HG03460 (cell line): ENCODE data around the gene GULP1.
A peak's percentile ranks its signal among the peaks of the same experiment; 100 is the strongest.

Experiments used
- ATAC-seq: cut with Tn5 transposase; IDR thresholded peaks from one replicate; pipeline ENCODE4 v1.9.1; 2021; ENCODE audit not compliant: unreplicated experiment

GULP1 gene

GRCh38 chr2:188365058-188365641, 73.5 kb downstream of the GULP1 start:
- no peak for ATAC-seq

GRCh38 chr2:188367164-188367563, 75.5 kb downstream of the GULP1 start:
- no peak for ATAC-seq

DNA sequence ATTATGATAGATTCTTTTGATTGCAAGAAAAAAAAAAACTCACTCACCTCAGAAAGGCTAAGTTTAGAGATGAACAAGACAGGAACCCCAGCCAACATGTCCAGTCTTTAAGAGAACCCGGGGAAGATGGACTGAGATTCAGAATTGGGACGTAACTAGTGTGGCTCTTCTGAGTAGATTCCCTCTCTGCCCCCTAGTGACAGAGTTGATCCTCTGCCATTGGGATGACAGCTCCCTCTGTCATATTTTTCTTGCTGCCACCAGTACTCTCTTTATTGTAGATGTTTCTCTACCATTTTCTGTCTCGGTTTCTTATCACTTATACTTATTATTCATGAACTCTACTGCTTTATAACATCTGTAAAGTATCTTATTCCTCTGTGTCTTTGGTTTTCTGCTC, 77.7 kb downstream of the GULP1 start:
- peak; percentile 79 for ATAC-seq

DNA sequence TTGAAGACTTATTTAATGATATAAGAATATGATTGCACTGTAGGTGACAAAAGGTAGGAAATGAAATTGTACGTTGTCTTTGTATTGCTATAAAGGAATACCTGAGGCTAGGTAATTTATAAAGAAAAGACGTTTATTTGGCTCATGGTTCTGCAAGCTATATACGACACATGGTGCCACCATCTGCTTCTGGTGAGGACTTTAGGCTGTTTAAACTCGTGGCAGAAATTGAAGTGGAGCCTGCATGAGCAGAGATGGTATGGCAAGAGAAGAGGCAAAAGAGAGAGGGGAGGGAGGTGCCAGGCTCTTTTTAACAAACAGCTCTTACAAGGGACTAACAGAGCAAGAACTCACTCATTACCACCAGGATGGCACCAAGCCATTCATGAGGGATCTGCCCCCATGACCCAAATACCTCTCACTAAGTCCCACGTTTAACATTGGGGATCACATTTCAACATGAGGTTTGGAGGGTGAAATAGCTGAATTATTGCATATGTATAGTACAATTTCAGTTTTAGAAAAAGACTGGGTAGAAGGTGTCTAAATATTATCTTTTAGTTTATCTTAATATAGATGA, 86.8 kb downstream of the GULP1 start:
- ATAC-seq, result no peak

DNA sequence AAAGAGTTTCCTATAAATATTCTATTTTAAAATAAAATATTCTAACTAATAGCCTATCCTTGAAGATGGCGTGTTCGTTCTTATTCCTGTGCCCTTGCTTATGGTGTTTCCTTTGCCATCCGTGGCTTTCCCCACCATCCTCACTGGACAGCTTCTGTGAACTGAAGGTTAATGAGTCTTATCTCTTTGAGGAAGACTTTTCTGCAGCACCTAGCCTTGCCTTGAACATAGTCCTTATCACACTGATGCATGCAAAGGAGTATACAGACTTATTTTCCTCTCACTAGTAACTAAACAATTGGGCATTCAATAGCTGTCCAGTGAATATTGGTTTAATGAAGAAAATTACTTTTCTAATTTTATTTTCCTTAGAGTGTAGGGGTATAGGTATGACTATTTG, 88.1 kb downstream of the GULP1 start:
- no peak for ATAC-seq

- ATAC-seq, result no peak
Observed at GRCh38 chr2:188380280-188380679, 88.6 kb downstream of the GULP1 start.

- ATAC-seq, result no peak
Observed at GRCh38 chr2:188381614-188382013, 89.9 kb downstream of the GULP1 start.

GRCh38 chr2:188382107-188382506, 90.4 kb downstream of the GULP1 start:
- no peak for ATAC-seq

GRCh38 chr2:188383158-188383557, 91.5 kb downstream of the GULP1 start:
- ATAC-seq, result no peak

- ATAC-seq, result no peak
Observed at GRCh38 chr2:188385857-188386256, 94.2 kb downstream of the GULP1 start.

- ATAC-seq, result no peak
Observed at GRCh38 chr2:188388831-188389230, 97.2 kb downstream of the GULP1 start.

DNA sequence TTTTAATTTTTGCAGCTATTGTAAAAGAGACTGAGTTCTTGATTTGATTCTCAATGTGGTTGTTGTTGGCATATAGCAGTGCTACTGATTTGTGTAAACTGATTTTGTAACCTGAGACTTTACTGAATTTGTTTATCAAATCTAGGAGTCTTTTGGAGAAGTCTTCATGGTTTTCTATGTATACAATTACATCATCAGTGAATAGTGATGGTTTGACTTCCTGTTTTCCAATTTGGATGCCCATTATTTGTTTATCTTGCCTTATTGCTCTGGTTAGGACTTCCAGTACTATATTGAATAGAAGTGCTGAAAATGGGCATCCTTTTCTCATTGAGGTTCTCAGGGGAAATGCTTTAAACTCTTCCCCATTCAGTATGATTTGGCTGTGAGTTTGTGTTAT, 99.7 kb downstream of the GULP1 start:
- ATAC-seq, result no peak

GRCh38 chr2:188394931-188395472, 103.3 kb downstream of the GULP1 start:
- ATAC-seq, result no peak

- no peak for ATAC-seq
Observed at GRCh38 chr2:188395903-188396689, 104.4 kb downstream of the GULP1 start.

GRCh38 chr2:188399159-188399558, 107.5 kb downstream of the GULP1 start:
- no peak for ATAC-seq

- ATAC-seq, result no peak
Observed at GRCh38 chr2:188403676-188404075, 112.0 kb downstream of the GULP1 start.

- no peak for ATAC-seq
Observed at GRCh38 chr2:188404341-188405004, 112.8 kb downstream of the GULP1 start.

DNA sequence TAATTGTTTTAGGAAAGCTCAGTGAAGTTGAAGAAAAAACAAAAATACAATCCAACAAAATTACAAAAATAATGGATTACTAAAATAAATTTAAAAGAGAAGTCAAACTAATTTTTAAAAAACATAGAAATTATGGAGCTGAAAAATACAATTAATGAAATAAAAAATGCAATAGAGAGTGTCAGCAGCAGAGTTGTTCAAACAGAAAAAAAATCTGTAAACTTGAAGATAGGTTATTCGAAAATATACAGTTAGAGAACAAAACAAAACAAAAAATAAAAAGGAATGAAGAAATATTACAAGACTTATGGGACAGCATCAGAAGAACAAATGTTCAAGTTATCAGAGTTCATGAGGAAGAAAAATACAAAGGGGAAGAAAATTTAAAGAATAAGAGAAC, 114.7 kb downstream of the GULP1 start:
- no peak for ATAC-seq

- no peak for ATAC-seq
Observed at GRCh38 chr2:188410504-188411235, 119.0 kb downstream of the GULP1 start.

DNA sequence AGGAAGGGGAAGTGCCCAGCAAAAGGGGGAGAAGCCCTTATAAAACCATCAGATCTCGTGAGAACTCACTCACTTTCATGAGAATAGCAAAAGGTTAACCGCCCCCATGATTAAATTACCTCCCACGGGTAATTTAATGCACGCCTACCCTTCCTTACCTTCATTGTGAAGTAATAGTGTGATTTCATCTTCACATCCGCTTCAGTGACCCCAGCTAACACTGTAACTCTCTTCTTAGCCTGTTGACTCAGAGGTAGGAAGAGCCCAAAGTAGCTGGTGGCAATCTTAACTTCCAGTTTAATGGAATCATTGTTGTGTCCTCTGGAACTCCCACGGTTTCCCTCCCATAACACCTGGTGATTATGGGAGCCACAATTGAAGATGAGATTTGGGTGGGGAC, 120.5 kb downstream of the GULP1 start:
- ATAC-seq, result no peak

GRCh38 chr2:188414411-188414810, 122.7 kb downstream of the GULP1 start:
- no peak for ATAC-seq
